ENCODE results near the gene SLC38A10.

Gene SLC38A10

GRCh38 chr17:81303385-81303784, 8.3 kb upstream of the SLC38A10 start:
- H3K4me2 ChIP-seq (ENCODE audit: low read length): no peak overlapping the region
- TF ChIP-seq, protein P1, sequence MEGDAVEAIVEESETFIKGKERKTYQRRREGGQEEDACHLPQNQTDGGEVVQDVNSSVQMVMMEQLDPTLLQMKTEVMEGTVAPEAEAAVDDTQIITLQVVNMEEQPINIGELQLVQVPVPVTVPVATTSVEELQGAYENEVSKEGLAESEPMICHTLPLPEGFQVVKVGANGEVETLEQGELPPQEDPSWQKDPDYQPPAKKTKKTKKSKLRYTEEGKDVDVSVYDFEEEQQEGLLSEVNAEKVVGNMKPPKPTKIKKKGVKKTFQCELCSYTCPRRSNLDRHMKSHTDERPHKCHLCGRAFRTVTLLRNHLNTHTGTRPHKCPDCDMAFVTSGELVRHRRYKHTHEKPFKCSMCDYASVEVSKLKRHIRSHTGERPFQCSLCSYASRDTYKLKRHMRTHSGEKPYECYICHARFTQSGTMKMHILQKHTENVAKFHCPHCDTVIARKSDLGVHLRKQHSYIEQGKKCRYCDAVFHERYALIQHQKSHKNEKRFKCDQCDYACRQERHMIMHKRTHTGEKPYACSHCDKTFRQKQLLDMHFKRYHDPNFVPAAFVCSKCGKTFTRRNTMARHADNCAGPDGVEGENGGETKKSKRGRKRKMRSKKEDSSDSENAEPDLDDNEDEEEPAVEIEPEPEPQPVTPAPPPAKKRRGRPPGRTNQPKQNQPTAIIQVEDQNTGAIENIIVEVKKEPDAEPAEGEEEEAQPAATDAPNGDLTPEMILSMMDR (IDR thresholded peaks at IDR 0.05; ENCODE audit: low read depth, low read length, poor library complexity, severe bottlenecking): no peak
- TF ChIP-seq EZH2phosphoT487 (IDR thresholded peaks at IDR 0.05; ENCODE audit: borderline replicate concordance, low read length): no peak
- no peaks in the 10 kb centered on the region for H3K27me3 ChIP-seq (ENCODE audit: control insufficient read depth, low read length)
- H3K79me2 ChIP-seq (ENCODE audit: control insufficient read depth, low read length): no peaks in the 10 kb centered on the region
- no peaks in the 10 kb centered on the region for H3K9me2 ChIP-seq (replicated peaks; ENCODE audit: control insufficient read depth, low read length)
- no peaks in the 10 kb centered on the region for H3K4me1 ChIP-seq (ENCODE audit: control insufficient read depth, low read length)
- H4K20me1 ChIP-seq (ENCODE audit: control insufficient read depth, insufficient read depth, low read depth, low read length): no peaks in the 10 kb centered on the region
- no peaks in the 10 kb centered on the region for H3K36me3 ChIP-seq (ENCODE audit: control insufficient read depth, low read length)
- H3F3A ChIP-seq (ENCODE audit: control insufficient read depth, insufficient read depth): no peaks in the 10 kb centered on the region
- no peak overlapping the region for H3K4me3 ChIP-seq (ENCODE audit: low read length)
- H3K27ac ChIP-seq (ENCODE audit: low read depth, low read length): no peak overlapping the region
- H3K9me3 ChIP-seq (ENCODE audit: control insufficient read depth, insufficient read depth, low read length): no peaks in the 10 kb centered on the region

DNA sequence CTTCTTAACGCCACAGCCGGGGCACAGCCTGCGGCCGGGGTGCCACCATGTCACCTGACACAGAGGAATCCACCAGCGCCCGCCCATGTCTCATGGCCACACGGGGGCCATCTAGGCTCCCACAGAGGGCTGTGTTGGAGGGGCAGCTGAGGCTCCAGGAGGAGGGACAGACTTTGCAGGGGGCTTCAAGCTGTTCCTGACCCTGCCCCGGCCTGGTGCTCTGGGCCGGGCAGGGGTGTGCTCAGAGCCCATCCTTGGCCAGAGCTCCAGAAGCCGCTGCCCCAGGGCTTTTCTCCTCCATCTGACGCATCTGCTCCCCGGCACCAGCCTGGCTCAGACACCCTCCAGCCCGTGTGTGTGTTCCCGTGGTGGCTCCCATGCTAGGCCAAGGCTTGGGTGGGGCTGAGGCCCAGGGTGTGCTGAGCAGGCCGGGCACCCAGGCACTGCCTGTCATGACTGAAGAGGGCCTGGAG, 7.8 kb upstream of the SLC38A10 start:
- Histone ChIP-seq H4K20me1 (ENCODE audit: control insufficient read depth, insufficient read depth, low read depth, low read length) (no peaks in the 10 kb centered on the region), H3K27me3 (ENCODE audit: control insufficient read depth, low read length) (no peaks in the 10 kb centered on the region), H3K79me2 (ENCODE audit: control insufficient read depth, low read length) (no peaks in the 10 kb centered on the region), H3K4me3 (ENCODE audit: low read length) (no peak overlapping the region), H3K9me2 (replicated peaks; ENCODE audit: control insufficient read depth, low read length) (no peaks in the 10 kb centered on the region), H3K4me2 (ENCODE audit: low read length) (no peak overlapping the region), H3K27ac (ENCODE audit: low read depth, low read length) (no peak overlapping the region), H3K4me1 (ENCODE audit: control insufficient read depth, low read length) (no peaks in the 10 kb centered on the region), H3K9me3 (ENCODE audit: control insufficient read depth, insufficient read depth, low read length) (no peaks in the 10 kb centered on the region), H3F3A (ENCODE audit: control insufficient read depth, insufficient read depth) (no peaks in the 10 kb centered on the region), H3K36me3 (ENCODE audit: control insufficient read depth, low read length) (no peaks in the 10 kb centered on the region)
- TF ChIP-seq, protein P1 (IDR thresholded peaks at IDR 0.05; ENCODE audit: low read depth, low read length, poor library complexity, severe bottlenecking): no peak
- no peak for TF ChIP-seq EZH2phosphoT487 (IDR thresholded peaks at IDR 0.05; ENCODE audit: borderline replicate concordance, low read length)

- H3F3A ChIP-seq (ENCODE audit: control insufficient read depth, insufficient read depth): no peaks in the 10 kb centered on the region
- H3K79me2 ChIP-seq (ENCODE audit: control insufficient read depth, low read length): no peaks in the 10 kb centered on the region
- H3K4me1 ChIP-seq (ENCODE audit: control insufficient read depth, low read length): no peaks in the 10 kb centered on the region
- H3K4me2 ChIP-seq (ENCODE audit: low read length): no peak overlapping the region
- TF ChIP-seq, protein P1 (IDR thresholded peaks at IDR 0.05; ENCODE audit: low read depth, low read length, poor library complexity, severe bottlenecking): no peak
- no peak for TF ChIP-seq EZH2phosphoT487 (IDR thresholded peaks at IDR 0.05; ENCODE audit: borderline replicate concordance, low read length)
- no peaks in the 10 kb centered on the region for H3K9me3 ChIP-seq (ENCODE audit: control insufficient read depth, insufficient read depth, low read length)
- H3K4me3 ChIP-seq (ENCODE audit: low read length): no peak overlapping the region
- no peaks in the 10 kb centered on the region for H4K20me1 ChIP-seq (ENCODE audit: control insufficient read depth, insufficient read depth, low read depth, low read length)
- H3K27me3 ChIP-seq (ENCODE audit: control insufficient read depth, low read length): no peaks in the 10 kb centered on the region
- no peak overlapping the region for H3K27ac ChIP-seq (ENCODE audit: low read depth, low read length)
- no peaks in the 10 kb centered on the region for H3K9me2 ChIP-seq (replicated peaks; ENCODE audit: control insufficient read depth, low read length)
- no peaks in the 10 kb centered on the region for H3K36me3 ChIP-seq (ENCODE audit: control insufficient read depth, low read length)
These were observed 7.2 kb upstream of the SLC38A10 start for GRCh38 chr17:81302324-81302723.
